HUES48 (cell line): ENCODE results near the gene INIP.

Experiments
- H3K27ac ChIP-seq: one replicate; pipeline ENCODE4 v1.7.0; 2013; ENCODE audit warnings: low read depth, low read length, inconsistent platforms
- H3K27me3 ChIP-seq: 2 replicates; pipeline ENCODE4 v1.6.1; 2013; ENCODE audit warnings: mild to moderate bottlenecking, low read length; ENCODE audit not compliant: control insufficient read depth, insufficient read depth
- H3K36me3 ChIP-seq: 2 replicates; pipeline ENCODE4 v1.6.1; 2013; ENCODE audit warnings: low read length; ENCODE audit not compliant: control insufficient read depth, insufficient read depth
- H3K4me1 ChIP-seq: 2 replicates; pipeline ENCODE4 v1.6.1; 2013; ENCODE audit warnings: mild to moderate bottlenecking, low read length; ENCODE audit not compliant: control insufficient read depth, insufficient read depth
- H3K4me3 ChIP-seq: 2 replicates; pipeline ENCODE4 v1.5.1; 2013; ENCODE audit warnings: mild to moderate bottlenecking, low read depth, low read length
- H3K9ac ChIP-seq: 2 replicates; pipeline ENCODE4 v1.6.1; 2013; ENCODE audit warnings: mild to moderate bottlenecking, low read depth, low read length, moderate library complexity
- H3K9me3 ChIP-seq: 2 replicates; pipeline ENCODE4 v1.6.1; 2013; ENCODE audit warnings: low read length; ENCODE audit not compliant: control insufficient read depth, insufficient read depth

Gene INIP, protein sequence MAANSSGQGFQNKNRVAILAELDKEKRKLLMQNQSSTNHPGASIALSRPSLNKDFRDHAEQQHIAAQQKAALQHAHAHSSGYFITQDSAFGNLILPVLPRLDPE

GRCh38 chr9:112717661-112718331 lies at the start of gene INIP:
Gene INIP (minus strand): TSS chr9:112718117. CDS start chr9:112716485, 1,632 bp downstream.
- Histone ChIP-seq H3K27me3 (no peaks in the 10 kb centered on the region), H3K36me3 (peaks cover 13% of the 10 kb centered on the region), H3K4me1 (no peaks in the 10 kb centered on the region), H3K9me3 (no peaks in the 10 kb centered on the region), H3K4me3 (peak within 1 kb of the TSS; percentile 95), H3K27ac (peak within 1 kb of the TSS; percentile 87), H3K9ac (peak within 1 kb of the TSS; percentile 81)

GRCh38 chr9:112765281-112765680 lies 47.4 kb upstream of the INIP start:
- Histone ChIP-seq H3K36me3 (no peaks in the 10 kb centered on the region), H3K9me3 (no peaks in the 10 kb centered on the region)

GRCh38 chr9:112764837-112765236 lies 46.9 kb upstream of the INIP start:
- no peaks in the 10 kb centered on the region for H3K36me3 ChIP-seq
- H3K27ac ChIP-seq: no peak overlapping the region
- H3K4me1 ChIP-seq: peaks cover 9% of the 10 kb centered on the region
- no peaks in the 10 kb centered on the region for H3K9me3 ChIP-seq
- no peak overlapping the region for H3K9ac ChIP-seq
- no peak overlapping the region for H3K4me3 ChIP-seq
- H3K27me3 ChIP-seq: no peaks in the 10 kb centered on the region

More at GRCh38 chr9:112765281-112765680, 47.4 kb upstream of the INIP start:
- H3K4me3 ChIP-seq: no peak overlapping the region
- H3K27ac ChIP-seq: no peak overlapping the region
- H3K27me3 ChIP-seq: no peaks in the 10 kb centered on the region
- peaks cover 9% of the 10 kb centered on the region for H3K4me1 ChIP-seq
- no peak overlapping the region for H3K9ac ChIP-seq

GRCh38 chr9:112764344-112764743 lies 46.4 kb upstream of the INIP start:
- no peaks in the 10 kb centered on the region for H3K9me3 ChIP-seq
- peaks cover 9% of the 10 kb centered on the region for H3K4me1 ChIP-seq
- no peak overlapping the region for H3K27ac ChIP-seq
- no peak overlapping the region for H3K4me3 ChIP-seq
- H3K36me3 ChIP-seq: no peaks in the 10 kb centered on the region
- H3K9ac ChIP-seq: no peak overlapping the region
- no peaks in the 10 kb centered on the region for H3K27me3 ChIP-seq

- no peak overlapping the region for H3K27ac ChIP-seq
- no peaks in the 10 kb centered on the region for H3K36me3 ChIP-seq
- H3K9ac ChIP-seq: no peak overlapping the region
- no peak overlapping the region for H3K4me3 ChIP-seq
- H3K9me3 ChIP-seq: no peaks in the 10 kb centered on the region
- no peaks in the 10 kb centered on the region for H3K27me3 ChIP-seq
- H3K4me1 ChIP-seq: peaks cover 9% of the 10 kb centered on the region
Observed at GRCh38 chr9:112762726-112763518, 45.0 kb upstream of the INIP start.

DNA sequence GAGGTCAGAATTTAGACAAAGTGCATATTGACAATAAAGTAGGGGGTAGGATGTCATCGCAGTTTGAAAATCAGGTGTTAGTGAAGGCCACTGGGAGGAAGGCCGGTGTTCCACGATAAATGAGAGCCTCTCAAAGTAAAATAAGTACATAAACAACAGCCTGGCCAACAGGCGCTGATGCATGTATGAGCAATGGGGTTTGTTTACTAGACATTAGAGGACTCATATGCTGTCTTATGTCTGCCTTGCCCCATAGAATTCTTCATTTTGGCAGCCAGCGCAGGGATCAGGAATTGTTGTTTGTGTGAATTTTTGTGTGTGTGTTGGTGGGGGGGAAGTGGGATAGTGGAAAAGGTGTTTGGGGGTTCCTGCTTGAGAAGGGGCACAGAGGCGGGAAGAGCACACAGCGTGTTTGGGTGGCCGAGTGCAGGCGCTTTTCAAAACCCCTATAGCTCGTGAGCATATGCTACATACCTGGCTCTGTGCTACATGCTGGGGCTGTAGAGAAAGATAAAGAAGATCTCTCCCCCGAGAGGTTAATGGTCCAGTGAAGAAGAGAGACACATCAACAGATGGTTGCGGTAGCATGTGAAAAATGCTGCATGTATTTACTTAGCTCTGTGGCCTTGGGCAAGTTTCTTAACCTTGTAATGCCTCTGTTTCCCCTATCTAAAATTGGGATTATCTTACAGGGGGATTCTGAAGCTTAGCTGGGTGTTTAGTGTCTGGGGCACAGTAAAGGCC lies 44.2 kb upstream of the INIP start:
- Histone ChIP-seq H3K4me3 (no peak overlapping the region), H3K4me1 (peaks cover 9% of the 10 kb centered on the region), H3K9ac (no peak overlapping the region), H3K9me3 (no peaks in the 10 kb centered on the region), H3K27me3 (no peaks in the 10 kb centered on the region), H3K27ac (no peak overlapping the region), H3K36me3 (no peaks in the 10 kb centered on the region)

DNA sequence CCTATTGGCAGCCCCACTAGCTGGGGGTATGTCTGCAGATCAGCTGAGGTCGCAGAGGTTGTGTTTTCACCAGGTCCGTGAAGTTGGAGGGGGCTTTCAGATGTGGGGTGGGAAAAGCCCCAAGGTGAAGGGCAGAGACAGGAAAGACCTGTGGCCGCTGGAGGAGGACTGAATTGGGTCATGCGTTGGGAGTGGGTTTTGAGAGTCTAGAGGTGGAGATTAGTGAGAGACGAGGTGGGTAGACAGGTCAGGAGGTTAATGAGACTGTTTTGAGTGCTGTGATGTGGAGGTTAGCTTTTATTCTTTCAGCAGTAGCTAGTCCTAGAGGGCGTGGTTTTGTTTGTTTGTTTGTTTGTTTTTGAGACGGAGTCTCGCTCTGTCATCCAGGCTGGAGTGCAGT lies 42.9 kb upstream of the INIP start:
- H3K4me1 ChIP-seq: peaks cover 9% of the 10 kb centered on the region

GRCh38 chr9:112757940-112758339 lies 40.0 kb upstream of the INIP start:
- Histone ChIP-seq H3K9ac (no peak overlapping the region), H3K36me3 (no peaks in the 10 kb centered on the region), H3K27ac (no peak overlapping the region), H3K9me3 (no peaks in the 10 kb centered on the region), H3K4me3 (no peak overlapping the region), H3K27me3 (no peaks in the 10 kb centered on the region), H3K4me1 (peaks cover 6% of the 10 kb centered on the region)

More for the DNA sequence above, 42.9 kb upstream of the INIP start:
- H3K27ac ChIP-seq: no peak overlapping the region
- no peaks in the 10 kb centered on the region for H3K36me3 ChIP-seq
- no peaks in the 10 kb centered on the region for H3K9me3 ChIP-seq
- no peak overlapping the region for H3K9ac ChIP-seq
- H3K27me3 ChIP-seq: no peaks in the 10 kb centered on the region
- no peak overlapping the region for H3K4me3 ChIP-seq

- no peaks in the 10 kb centered on the region for H3K9me3 ChIP-seq
- no peak overlapping the region for H3K27ac ChIP-seq
- H3K4me1 ChIP-seq: peaks cover 6% of the 10 kb centered on the region
- no peaks in the 10 kb centered on the region for H3K36me3 ChIP-seq
- no peak overlapping the region for H3K4me3 ChIP-seq
- no peaks in the 10 kb centered on the region for H3K27me3 ChIP-seq
- H3K9ac ChIP-seq: no peak overlapping the region
Observed at GRCh38 chr9:112757282-112757883, 39.5 kb upstream of the INIP start.

DNA sequence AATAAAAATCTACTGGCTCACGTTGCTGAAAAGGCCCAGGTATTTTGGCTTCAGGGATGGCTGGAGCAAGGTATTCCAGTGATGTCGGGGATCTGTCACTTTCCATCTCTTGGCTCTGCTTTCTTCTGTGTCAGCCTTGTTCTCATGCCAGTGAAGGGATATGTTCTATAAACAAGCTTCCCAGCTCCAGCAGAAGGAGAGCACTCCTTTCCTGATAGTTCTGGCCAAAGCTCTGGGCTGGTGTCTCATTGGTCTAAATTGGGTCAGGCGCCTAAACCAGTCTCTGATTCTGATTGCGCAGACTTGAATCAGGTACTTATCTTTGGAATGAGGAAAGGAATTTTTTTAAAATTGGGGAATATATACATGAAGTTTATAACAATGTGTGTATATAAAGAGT lies 37.8 kb upstream of the INIP start:
- no peak overlapping the region for H3K27ac ChIP-seq
- H3K9ac ChIP-seq: no peak overlapping the region
- H3K27me3 ChIP-seq: peaks cover 3% of the 10 kb centered on the region; the same call in 1 of the 2 replicates
- H3K4me1 ChIP-seq: peaks cover 13% of the 10 kb centered on the region
- H3K9me3 ChIP-seq: no peaks in the 10 kb centered on the region
- H3K36me3 ChIP-seq: no peaks in the 10 kb centered on the region
- H3K4me3 ChIP-seq: no peak overlapping the region
